HepG2 (cell line): Measurements from ENCODE around the gene OXLD1. TPM values are rescaled to one million over a fixed set of nuclear protein-coding genes. Genes with fewer than 3 reads are reported as not detected.

Source experiments
- CENPX ChIP-seq: sonication (generic); formaldehyde crosslinking; IDR thresholded peaks from 2 replicates; pipeline ENCODE4 v1.9.0; 2021; ENCODE audit warnings: mild to moderate bottlenecking, missing genetic modification reagents, moderate library complexity
- DDIT3 ChIP-seq: sonication (generic); formaldehyde crosslinking; IDR thresholded peaks from 2 replicates; pipeline ENCODE4 v1.4.0; 2020; ENCODE audit warnings: mild to moderate bottlenecking, missing genetic modification reagents
- ETS1 ChIP-seq: sonication (generic); formaldehyde crosslinking; IDR thresholded peaks from 2 replicates; pipeline ENCODE4 v1.4.0; 2020; ENCODE audit warnings: missing genetic modification reagents
- GRHL1 ChIP-seq: sonication (generic); formaldehyde crosslinking; conservative IDR thresholded peaks from 2 replicates; pipeline ENCODE4 v1.8.0; 2022; ENCODE audit warnings: missing genetic modification reagents
- HDAC2 ChIP-seq: sonication (generic); formaldehyde crosslinking; IDR thresholded peaks from 2 replicates; pipeline ENCODE4 v1.4.0; 2020; ENCODE audit warnings: missing genetic modification reagents
- HNRNPUL1 ChIP-seq: fragments of 200-400 bp; formaldehyde crosslinking; IDR thresholded peaks from 2 replicates; pipeline ENCODE4 v1.6.1; 2017; ENCODE audit warnings: low read depth, mild to moderate bottlenecking, low read length, moderate library complexity
- HOXA3 ChIP-seq: sonication (generic); formaldehyde crosslinking; IDR thresholded peaks from 2 replicates; pipeline ENCODE4 v1.5.0; 2020; ENCODE audit warnings: missing genetic modification reagents
- NCOR1 ChIP-seq: fragments of 200-600 bp; sonication (generic); IDR thresholded peaks from 2 replicates; pipeline ENCODE4 v1.7.0; 2017; ENCODE audit warnings: antibody characterized with exemption, low read length, borderline replicate concordance
- NFRKB ChIP-seq: fragments of 450-650 bp; IDR thresholded peaks from 2 replicates; pipeline ENCODE4 v1.6.1; 2017
- SCMH1 ChIP-seq: sonication (generic); formaldehyde crosslinking; IDR thresholded peaks from 2 replicates; pipeline ENCODE4 v1.9.0; 2021; ENCODE audit warnings: missing genetic modification reagents, mild to moderate bottlenecking, borderline replicate concordance
- SNAPC4 ChIP-seq: sonication (generic); formaldehyde crosslinking; IDR thresholded peaks from 2 replicates; pipeline ENCODE4 v1.4.0; 2020; ENCODE audit warnings: mild to moderate bottlenecking, missing genetic modification reagents
- TFAP4 ChIP-seq: sonication (generic); IDR thresholded peaks from 2 replicates; pipeline ENCODE4 v1.6.1; 2016; ENCODE audit warnings: low read depth, borderline replicate concordance
- WIZ ChIP-seq: sonication (generic); formaldehyde crosslinking; IDR thresholded peaks from 2 replicates; pipeline ENCODE4 v1.5.1; 2020; ENCODE audit warnings: mild to moderate bottlenecking, missing genetic modification reagents
- ZBTB26 ChIP-seq: IDR thresholded peaks from 2 replicates; pipeline ENCODE4 v1.6.1; 2016; ENCODE audit warnings: missing compliant biosample characterization, missing genetic modification reagents, borderline replicate concordance
- ZNF10 ChIP-seq: sonication (generic); formaldehyde crosslinking; IDR thresholded peaks from 2 replicates; pipeline ENCODE4 v1.4.0; 2020; ENCODE audit warnings: mild to moderate bottlenecking, low read depth, missing genetic modification reagents, borderline replicate concordance
- ZNF138 ChIP-seq: sonication (generic); formaldehyde crosslinking; IDR thresholded peaks from 2 replicates; pipeline ENCODE4 v1.5.0; 2020; ENCODE audit warnings: mild to moderate bottlenecking, low read depth, missing genetic modification reagents
- ZNF160 ChIP-seq: sonication (generic); formaldehyde crosslinking; IDR thresholded peaks from 2 replicates; pipeline ENCODE4 v1.8.0; 2022; ENCODE audit warnings: mild to moderate bottlenecking, inconsistent platforms, missing genetic modification reagents
- ZNF350 ChIP-seq: sonication (generic); formaldehyde crosslinking; IDR thresholded peaks from 2 replicates; pipeline ENCODE4 v1.4.0; 2020; ENCODE audit warnings: mild to moderate bottlenecking, low read depth, missing genetic modification reagents, borderline replicate concordance
- polyA plus RNA-seq, 8 experiments: library from polyadenylated mRNA; depleted of rRNA in 3 of 8; stranded (reverse) in 7 of 8; unstranded in 1 of 8; fragments of >200 nt; fragmentation: Illumina TruSeq in 4 of 8; extraction: Trizol in 4 of 8; gene quantifications; 2 replicates each; pipeline versions ENCODE4 v1.2.1 to v1.2.3, GENCODE V29; 2011 to 2016; ENCODE audit warnings: low read depth in 4 of 8, missing spikeins in 1 of 8, mixed read lengths in 1 of 8; ENCODE audit not compliant: insufficient read depth in 1 of 8
- total RNA-seq, 5 experiments: library from RNA; depleted of rRNA; stranded (reverse); fragments of >200 nt; fragmentation: Illumina TruSeq; extraction: Trizol; gene quantifications; 2 replicates each; pipeline ENCODE4 v1.2.3, GENCODE V29; 2016; ENCODE audit warnings: low read depth in 1 of 5

OXLD1 gene
- total and polyA plus RNA-seq, 2 of the 13 experiments (the other 11 are each of a cell fraction or from before 2014, with no cell fraction given), result 27.1 to 37.5 TPM

GRCh38 chr17:81713556-81714411 lies 47.4 kb upstream of the OXLD1 start (continued):
- TF ChIP-seq GRHL1 (no peak), HOXA3 (peak; percentile 71; the same call in 1 of the 2 replicates), HNRNPUL1 (no peak), CENPX (CRISPR knock-in tag) (no peak), ZNF138 (CRISPR knock-in tag) (peak; percentile 89), ZNF160 (CRISPR knock-in tag) (peak; percentile 78), ETS1 (CRISPR knock-in tag) (no peak), ZBTB26 (peak; percentile 65), HDAC2 (CRISPR knock-in tag) (peak; percentile 82), ZNF350 (peak; percentile 94), TFAP4 (peak; percentile 96), WIZ (CRISPR knock-in tag) (0 out of 2 replicates have a peak, but pooled peaks have one; percentile 3), NFRKB (no peak), SCMH1 (CRISPR knock-in tag) (no peak), ZNF10 (CRISPR knock-in tag) (no peak), NCOR1 (no peak), DDIT3 (CRISPR knock-in tag) (no peak), SNAPC4 (CRISPR knock-in tag) (no peak)
